GM18867 (cell line): ENCODE measurements around the gene RHCG.

Experiments
- ATAC-seq: cut with Tn5 transposase; IDR thresholded peaks from one replicate; pipeline ENCODE4 v1.9.1; 2021; ENCODE audit warnings: mild to moderate bottlenecking, moderate library complexity; ENCODE audit not compliant: unreplicated experiment

The RHCG gene

GRCh38 chr15:89496155-89497098 is at the start of gene RHCG:
TSS of gene RHCG (minus strand) at chr15:89496583. CDS start at chr15:89496544, 39 bp downstream.
- ATAC-seq: no peak

DNA sequence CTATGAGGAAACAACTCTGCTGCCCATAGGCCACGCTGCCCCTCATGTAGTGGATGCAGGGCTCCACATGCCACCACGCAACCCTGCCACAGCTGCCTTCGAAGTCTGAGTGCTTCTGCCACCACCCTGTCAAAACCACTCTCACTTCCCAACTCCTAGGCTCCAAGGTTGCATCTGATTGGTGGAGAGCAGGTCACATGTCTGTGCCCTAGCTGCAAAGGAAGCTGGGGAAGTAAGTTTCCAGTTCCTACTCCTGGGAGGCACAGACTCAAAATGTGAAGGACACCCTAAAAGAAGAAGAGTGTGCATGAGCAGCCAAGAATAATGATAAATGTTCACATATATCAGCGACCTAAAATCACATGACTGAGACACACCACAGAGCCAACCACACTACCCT is 47.0 kb upstream of the RHCG start:
- ATAC-seq: no peak

GRCh38 chr15:89542369-89542768 is 46.0 kb upstream of the RHCG start:
- ATAC-seq: no peak

DNA sequence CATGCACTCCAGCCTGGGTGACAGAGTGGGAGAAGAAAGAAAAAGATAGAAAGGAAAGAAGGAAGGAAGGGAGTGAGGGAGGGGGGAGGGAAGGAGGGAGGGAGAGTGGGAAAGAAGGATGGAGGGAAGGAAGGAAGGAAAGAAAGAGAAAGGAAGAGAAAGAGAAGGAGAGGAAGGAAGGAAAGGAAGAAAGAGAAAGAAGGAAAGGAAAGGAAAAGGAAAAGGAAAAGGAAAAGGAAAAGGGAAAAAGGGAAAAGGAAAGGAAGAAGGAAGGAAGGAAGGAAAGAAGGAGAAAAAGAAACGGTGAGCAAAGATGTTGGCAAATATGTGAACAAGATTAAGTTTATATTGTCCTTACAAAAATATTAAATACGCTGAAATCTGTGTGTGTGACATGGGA is 42.6 kb upstream of the RHCG start:
- no peak for ATAC-seq

GRCh38 chr15:89533861-89534544 is 37.6 kb upstream of the RHCG start:
- no peak for ATAC-seq

- no peak for ATAC-seq
Measured at GRCh38 chr15:89531796-89532537, 35.6 kb upstream of the RHCG start.

DNA sequence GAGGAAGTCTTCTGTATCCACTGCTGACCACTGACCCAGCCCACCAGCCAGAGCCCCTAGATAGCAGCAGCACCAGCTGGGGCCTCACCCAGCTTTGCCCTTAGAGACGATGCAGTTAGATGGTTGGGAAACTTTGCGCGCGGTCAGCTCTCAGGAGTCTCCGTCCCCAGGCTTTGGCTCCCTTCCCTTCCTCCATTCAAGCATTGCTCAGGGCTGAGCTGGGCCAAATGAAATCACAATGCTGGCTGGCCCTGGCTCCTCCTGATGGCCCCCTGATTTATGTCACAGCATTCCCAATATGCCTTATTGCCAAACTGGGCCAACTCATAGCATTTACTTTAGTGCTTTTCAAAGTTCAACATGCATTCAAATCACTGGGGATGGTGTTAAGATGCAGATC is 34.6 kb upstream of the RHCG start:
- ATAC-seq: no peak

DNA sequence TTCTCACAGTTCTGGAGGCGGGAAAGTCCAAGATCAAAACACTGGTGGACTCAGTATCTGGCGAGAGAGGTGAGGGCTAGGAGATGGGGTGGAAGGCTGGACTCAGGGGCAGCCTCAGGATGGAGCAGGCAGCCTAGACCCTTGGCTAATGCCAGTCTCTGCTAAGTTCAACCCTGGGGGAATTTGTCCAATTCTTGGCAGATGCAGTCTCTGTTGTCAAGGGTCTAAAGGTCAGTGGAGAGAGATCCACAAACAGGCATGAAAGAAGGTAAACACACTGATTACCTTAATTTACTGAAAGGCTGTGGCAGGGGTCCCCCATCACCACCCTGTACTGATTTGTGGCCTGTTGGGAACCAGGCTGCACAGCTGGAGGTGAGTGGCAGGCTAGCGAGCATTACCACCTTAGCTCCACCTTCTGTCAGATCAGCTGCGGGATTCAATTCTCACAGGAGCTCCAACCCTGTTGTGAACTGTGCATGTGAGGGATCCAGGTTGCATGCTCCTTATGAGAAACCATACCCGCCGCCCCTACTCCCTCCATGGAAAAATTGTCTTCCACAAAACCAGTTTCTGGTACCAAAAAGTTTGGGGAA is 32.5 kb upstream of the RHCG start:
- no peak for ATAC-seq

DNA sequence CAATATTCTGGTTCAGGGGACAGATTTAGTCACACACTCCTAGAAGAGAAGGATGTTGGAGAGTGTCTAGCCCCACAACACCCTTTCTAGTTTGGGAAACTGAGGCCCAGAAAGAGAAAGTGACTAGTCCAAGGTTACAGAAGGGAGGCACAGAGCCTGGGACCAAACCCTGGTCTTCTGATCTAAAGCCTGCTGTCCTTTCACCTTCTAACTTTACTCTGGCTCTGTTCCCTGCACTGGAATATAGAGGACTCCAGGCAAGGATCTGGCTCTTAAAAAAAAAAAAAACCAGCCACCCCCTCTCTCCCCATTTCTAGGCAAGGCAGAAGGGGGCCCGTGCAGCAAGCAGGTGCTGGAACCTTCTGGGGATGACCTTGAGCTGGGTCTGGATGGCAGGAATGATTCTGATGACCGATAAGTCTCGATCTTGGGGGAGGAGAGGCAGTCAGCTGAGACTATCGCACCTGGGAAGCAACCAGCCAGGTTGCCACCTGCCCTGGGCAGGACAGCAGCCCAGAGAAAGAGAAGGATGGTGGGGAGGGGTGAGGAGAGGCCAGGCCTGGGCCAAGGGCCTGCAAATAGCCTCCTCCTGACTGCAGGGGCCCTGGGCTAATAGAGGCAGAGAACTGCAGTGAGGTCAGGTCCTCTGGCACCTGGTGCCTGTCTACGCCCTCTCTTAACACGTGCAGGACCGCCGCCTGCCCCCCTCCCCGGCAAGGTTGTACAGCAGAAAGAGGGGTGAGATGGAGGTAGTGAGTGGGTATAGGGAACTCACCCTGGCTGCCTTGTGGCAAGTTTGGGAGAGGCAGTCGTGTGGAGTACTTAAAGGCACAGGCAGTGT is 30.4 kb upstream of the RHCG start:
- no peak for ATAC-seq

GRCh38 chr15:89526181-89526580 is 29.8 kb upstream of the RHCG start:
- ATAC-seq: no peak

DNA sequence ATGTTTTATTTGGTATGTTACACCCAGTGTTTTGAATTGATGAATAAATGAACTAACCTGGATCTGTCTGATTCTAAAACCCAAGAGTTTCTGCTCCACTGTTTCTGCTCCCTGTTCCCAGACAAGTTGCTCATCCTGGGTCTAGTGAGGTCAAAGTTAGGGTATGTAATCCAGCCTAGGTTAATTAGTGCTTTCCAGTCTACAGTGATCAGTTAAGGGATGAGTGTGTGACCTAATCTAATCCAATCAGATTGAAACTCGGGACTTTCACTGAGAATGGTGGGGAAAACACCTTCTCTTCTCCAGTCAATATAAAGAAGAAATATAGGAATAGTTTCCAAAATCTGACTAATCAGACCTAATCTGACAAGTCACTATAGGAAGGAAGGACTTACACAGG is 27.8 kb upstream of the RHCG start:
- no peak for ATAC-seq

DNA sequence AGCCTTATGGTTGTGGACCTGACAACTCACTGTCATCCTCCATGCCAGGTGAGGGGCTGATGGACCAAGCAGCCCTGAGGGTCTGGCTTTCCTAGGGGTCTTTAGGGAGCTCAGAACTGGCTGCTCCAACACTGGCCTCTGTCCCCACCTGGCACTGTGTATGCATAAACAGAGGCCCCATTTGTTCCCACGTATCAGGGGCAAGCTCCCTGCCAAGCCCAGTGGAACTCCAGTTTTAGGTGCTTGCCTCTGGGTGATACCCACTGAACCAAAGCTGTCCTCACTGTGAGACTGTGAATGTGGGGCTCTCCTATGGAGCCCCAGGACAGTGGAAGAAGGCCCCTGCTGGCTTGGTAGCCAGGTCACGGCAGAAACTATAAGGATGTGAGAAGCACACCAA is 26.7 kb upstream of the RHCG start:
- no peak for ATAC-seq

- no peak for ATAC-seq
Measured at GRCh38 chr15:89521605-89522004, 25.2 kb upstream of the RHCG start.

DNA sequence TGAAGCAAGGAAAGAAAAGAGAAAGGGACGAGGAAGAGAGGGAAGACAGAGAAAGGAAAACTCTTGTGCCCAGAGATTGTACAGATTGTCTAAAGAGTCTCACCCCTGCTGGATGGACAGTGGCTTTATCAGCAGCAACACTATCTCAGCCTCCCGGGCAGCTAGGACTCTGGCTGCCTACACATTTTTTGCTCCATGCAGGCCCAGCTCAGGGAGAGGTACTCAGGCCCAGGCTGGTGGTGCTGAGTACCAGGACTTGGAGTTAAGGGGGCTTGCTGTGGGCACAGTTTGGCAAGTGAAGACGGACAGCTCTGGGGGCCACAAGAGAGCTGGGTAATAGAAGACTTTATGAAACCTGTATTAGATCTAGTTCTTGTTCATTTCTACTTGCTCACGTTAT is 19.1 kb upstream of the RHCG start:
- no peak for ATAC-seq

GRCh38 chr15:89514596-89515406 is 18.4 kb upstream of the RHCG start:
- ATAC-seq: no peak

DNA sequence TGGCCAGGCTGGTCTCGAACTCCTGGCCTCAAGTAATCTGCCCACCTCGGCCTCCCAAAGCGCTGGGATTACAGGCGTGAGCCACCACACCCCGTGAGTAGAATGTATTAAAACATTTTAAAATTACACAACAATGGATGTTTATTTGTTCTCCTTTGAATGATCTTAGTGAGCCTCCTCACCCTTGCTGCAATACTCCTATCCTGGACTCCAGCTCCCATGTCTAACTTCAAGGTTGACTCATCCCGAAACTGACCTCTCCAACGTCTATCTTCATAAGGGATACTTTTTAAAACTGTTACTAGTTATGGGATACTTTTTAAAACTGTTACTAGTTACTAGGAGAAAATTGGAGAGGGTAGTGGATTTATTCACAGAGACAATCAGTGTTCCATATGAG is 17.8 kb upstream of the RHCG start:
- ATAC-seq: no peak

GRCh38 chr15:89513284-89513683 is 16.9 kb upstream of the RHCG start:
- ATAC-seq: no peak

DNA sequence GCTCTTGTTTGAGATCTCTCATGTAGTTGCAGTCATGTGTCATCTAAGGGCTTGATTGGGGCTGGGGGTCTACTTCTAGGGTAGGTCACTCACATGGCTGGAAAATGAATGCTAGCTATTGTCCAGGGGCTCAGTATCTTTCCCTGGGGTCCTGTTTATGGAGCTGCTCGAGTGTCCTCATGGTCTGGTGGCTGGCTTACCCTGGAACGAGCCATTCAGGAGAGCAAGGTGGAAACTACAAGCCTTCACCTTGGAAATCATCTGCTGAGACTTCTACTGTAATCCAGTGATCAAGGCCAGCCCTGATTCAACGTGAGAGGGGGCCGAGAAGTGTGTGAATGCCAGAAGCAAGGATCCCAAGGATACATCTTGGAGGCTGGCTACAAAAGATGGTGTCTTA is 16.2 kb upstream of the RHCG start:
- ATAC-seq: no peak

DNA sequence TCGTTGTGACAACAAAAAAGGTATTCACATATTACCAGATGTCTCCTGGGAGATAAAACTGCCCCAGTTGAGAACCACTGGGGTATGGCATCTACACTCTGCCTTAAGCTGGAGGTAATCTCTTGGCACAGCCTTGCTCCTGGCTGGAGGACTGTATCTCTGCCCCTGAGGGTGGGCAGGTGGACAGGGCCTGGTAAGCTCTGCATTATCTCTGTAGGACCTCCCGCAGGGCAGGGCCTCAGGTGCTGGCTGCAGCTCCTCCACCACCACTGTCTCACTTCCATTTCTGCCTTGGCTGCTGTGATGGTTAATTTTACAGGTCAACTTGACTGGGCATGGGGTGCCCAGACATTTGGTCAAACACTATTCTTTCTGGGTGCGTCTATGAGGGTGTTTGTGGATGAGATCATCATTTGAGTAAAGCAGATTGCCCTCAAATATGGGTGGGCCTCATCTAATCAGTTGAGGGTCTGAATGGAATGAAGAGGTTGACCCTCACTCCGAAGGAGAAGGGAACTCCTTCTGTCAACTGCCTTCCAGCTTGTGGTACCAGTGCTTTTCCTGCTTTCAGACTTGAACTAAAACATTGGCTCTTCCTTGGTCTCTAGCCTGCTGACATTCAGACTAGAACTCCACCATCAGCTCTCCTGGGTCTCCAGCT is 9.8 kb upstream of the RHCG start:
- ATAC-seq: no peak
